NCI-H146 (cell line): Measurements from ENCODE around the gene TBC1D10B.
"Not testable (repeated sequence)": the region's sequence is repeated elsewhere in the genome, so short reads cannot be mapped to it uniquely, and the experiment has no call there.

Source experiments
- DNase-seq: peaks from one replicate; lab custom pipeline; 2025; lab: John Stamatoyannopoulos, UW

Gene TBC1D10B

DNA sequence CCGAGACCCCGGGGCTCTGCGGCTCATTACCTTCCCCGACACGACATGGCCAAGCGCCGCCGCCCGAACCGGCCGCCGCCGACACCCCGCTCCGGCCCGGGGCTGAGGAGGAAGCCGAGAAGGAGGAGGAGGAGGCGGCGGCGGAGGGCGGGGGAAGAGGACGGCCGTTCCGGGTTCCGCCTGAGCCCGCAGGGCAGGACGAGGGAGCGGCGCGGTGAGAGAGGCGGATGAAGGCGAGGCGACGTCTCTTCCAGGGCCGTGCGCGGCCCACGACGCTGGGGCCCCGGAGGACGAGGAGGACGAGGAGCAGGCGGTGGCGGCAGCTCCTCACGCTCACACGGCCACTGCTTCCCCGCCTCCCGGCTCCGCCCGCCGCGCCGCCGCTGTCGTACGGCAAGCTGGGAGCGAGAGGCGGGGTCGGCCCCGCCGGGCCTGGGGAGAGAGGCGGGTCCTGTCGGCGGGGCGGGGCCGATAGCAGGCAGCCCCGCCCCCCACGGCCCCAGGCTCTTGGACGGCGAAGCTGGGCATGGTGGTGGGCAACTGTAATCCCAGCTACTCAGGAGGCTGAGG, 35.2 kb downstream of the TBC1D10B start:
- DNase-seq = peak; percentile 77

DNA sequence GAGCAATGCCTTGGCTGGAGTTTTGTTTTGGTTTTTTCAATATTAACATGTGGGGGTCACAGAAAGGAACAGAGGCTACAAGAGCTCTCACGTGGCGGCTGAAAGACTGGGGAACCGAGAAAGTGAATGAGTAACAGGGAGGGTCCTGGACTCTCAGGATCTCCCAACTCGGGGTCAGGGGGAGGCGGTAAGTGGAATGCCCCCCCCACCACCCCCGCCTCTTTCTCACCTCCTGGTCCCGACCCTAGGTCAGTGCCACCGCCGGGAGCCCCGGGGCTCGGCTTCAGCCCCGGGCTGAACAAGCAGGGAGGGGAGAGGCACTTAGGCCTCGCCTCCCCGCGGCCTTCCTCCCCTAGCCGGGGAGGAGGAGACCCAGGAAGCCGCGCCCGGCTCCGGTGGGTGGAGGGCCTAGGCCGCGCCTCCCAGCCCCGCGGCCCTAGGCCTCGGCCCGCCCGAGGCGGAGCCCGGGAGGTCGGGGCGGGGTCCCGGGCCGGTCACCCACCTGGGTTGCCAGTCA, 35.8 kb downstream of the TBC1D10B start:
- peak; percentile 89 for DNase-seq

GRCh38 chr16:30324220-30324619, 46.1 kb downstream of the TBC1D10B start:
- not testable (repeated sequence) for DNase-seq

GRCh38 chr16:30318647-30319046, 51.6 kb downstream of the TBC1D10B start:
- not testable (repeated sequence) for DNase-seq

GRCh38 chr16:30310937-30311336, 59.4 kb downstream of the TBC1D10B start:
- not testable (repeated sequence) for DNase-seq

- not testable (repeated sequence) for DNase-seq
Measured at GRCh38 chr16:30309255-30309654, 61.0 kb downstream of the TBC1D10B start.
